Measurements from ENCODE around the gene LRP4. TPM values are rescaled to one million over a fixed set of nuclear protein-coding genes. Genes with fewer than 3 reads are reported as not detected.

Gene LRP4
- polyA plus RNA-seq, 1 experiment = 3.8 TPM

DNA sequence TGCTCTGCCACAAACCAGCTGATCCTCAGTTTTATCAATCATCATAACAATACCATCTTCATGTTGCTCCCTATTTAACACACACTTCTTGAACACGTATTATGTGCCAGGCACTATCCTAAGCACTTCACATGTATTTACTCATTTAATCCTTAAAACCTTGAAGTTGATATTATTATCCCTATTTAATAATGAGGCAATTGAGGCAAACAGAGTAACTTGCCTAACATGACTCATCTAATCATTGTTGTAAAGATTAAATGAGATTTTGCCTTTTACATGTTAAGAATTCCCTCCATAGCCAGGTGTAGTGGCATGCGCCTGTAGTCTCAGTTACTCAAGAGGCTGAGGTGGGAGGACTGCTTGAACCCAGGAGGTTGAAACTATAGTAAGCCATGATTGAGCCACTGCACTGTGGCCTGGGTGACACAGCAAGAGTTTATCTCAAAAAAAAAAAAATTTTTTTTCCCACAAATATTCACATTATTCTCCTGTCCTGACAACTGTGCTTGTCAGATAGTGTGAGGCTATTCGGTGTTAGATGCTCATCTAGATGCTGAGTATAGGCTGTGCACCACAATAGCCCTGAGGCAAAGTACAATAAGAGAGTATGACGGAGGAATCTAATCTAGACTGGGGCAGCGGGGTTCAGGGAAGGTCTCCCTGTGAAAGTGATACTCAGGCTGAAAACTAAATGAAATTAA, 85.7 kb downstream of the LRP4 start:
- Histone ChIP-seq H3K27ac (ENCODE audit: low read depth, low read length) (no peak overlapping the region), H3K4me3 (ENCODE audit: low read depth, low read length) (no peak overlapping the region), H3K9me3 (ENCODE audit: control insufficient read depth, insufficient read depth, low read length) (no peaks in the 10 kb centered on the region), H3K27me3 (ENCODE audit: control insufficient read depth, insufficient read depth, low read length) (no peaks in the 10 kb centered on the region)
- TF ChIP-seq, protein P1, sequence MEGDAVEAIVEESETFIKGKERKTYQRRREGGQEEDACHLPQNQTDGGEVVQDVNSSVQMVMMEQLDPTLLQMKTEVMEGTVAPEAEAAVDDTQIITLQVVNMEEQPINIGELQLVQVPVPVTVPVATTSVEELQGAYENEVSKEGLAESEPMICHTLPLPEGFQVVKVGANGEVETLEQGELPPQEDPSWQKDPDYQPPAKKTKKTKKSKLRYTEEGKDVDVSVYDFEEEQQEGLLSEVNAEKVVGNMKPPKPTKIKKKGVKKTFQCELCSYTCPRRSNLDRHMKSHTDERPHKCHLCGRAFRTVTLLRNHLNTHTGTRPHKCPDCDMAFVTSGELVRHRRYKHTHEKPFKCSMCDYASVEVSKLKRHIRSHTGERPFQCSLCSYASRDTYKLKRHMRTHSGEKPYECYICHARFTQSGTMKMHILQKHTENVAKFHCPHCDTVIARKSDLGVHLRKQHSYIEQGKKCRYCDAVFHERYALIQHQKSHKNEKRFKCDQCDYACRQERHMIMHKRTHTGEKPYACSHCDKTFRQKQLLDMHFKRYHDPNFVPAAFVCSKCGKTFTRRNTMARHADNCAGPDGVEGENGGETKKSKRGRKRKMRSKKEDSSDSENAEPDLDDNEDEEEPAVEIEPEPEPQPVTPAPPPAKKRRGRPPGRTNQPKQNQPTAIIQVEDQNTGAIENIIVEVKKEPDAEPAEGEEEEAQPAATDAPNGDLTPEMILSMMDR (IDR thresholded peaks at IDR 0.05; ENCODE audit: low read depth, low read length) = no peak
- POLR2A ChIA-PET = no interaction called here
- CTCF ChIA-PET = no interaction called here
- no peak for DNase-seq (ENCODE audit: low read depth, low spot score)

GRCh38 chr11:46827995-46828394, 90.4 kb downstream of the LRP4 start:
- POLR2A ChIA-PET = interaction anchor here (0.6 kb wide), 1 partner anchor 778 kb away, joined by 11 read pairs; no protein-coding TSS in a partner anchor
- Histone ChIP-seq H3K27ac (ENCODE audit: low read depth, low read length) (no peak overlapping the region), H3K27me3 (ENCODE audit: control insufficient read depth, insufficient read depth, low read length) (no peaks in the 10 kb centered on the region), H3K9me3 (ENCODE audit: control insufficient read depth, insufficient read depth, low read length) (no peaks in the 10 kb centered on the region), H3K4me3 (ENCODE audit: low read depth, low read length) (no peak overlapping the region)
- TF ChIP-seq, protein P1 (IDR thresholded peaks at IDR 0.05; ENCODE audit: low read depth, low read length) = no peak
- CTCF ChIA-PET = interaction anchor here (0.6 to 1.9 kb wide), 5 partner anchors 11 to 447 kb away, joined by 3 to 6 read pairs (median 5); partner anchors contain the start of gene MDK
- DNase-seq (ENCODE audit: low read depth, low spot score) = no peak

DNA sequence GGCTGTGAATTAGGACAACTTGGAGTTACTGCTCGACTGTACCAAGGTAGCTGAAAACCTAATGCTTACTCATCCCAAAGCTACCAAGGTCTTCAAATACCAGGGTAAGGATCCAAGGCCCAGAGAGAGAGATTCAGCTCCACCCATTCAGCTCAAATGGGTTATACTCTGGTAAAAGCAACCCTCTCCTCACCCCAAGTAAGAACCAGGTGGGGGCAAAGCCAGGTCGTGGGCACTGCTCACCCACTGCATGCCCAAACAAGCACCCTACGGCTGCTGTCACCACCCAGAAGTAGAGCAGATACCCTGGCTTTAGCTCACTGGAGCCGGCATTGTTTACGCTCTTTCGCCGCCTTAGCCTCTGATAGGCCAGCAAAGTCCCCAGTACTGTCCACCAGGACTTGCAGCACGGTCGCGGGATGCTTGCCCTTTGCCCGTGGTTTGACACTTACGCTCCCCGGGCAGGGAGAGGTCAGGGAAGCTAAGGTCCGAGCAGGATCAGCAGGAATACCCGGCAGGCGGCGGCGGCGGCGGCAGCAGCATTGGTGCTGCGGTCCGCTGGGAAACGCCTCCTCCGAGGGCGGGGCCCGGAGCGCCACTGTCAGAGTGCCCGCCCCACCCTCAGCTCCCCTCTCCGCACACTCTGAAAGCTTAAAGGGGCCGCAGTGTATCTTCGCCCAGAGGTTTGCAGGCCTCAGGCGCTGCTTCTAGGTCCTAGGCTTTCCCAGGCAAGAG, 91.9 kb downstream of the LRP4 start:
- H3K27ac ChIP-seq (ENCODE audit: low read depth, low read length) = no peak overlapping the region
- peak; percentile 24 for DNase-seq (ENCODE audit: low read depth, low spot score)
- CTCF ChIA-PET = interaction anchor here (0.5 to 1.9 kb wide), 3 partner anchors 12 to 1027 kb away, joined by 3 to 6 read pairs (median 4); no protein-coding TSS in a partner anchor
- H3K4me3 ChIP-seq (ENCODE audit: low read depth, low read length) = peak overlapping the region; percentile 79
- H3K27me3 ChIP-seq (ENCODE audit: control insufficient read depth, insufficient read depth, low read length) = no peaks in the 10 kb centered on the region
- no peaks in the 10 kb centered on the region for H3K9me3 ChIP-seq (ENCODE audit: control insufficient read depth, insufficient read depth, low read length)
- TF ChIP-seq, protein P1 (IDR thresholded peaks at IDR 0.05; ENCODE audit: low read depth, low read length) = peak; percentile 18; the same call in 1 of the 2 replicates
- POLR2A ChIA-PET = interaction anchor here (0.5 to 1.0 kb wide), 4 partner anchors 19 to 512 kb away, joined by 3 to 5 read pairs (median 3); no protein-coding TSS in a partner anchor

DNA sequence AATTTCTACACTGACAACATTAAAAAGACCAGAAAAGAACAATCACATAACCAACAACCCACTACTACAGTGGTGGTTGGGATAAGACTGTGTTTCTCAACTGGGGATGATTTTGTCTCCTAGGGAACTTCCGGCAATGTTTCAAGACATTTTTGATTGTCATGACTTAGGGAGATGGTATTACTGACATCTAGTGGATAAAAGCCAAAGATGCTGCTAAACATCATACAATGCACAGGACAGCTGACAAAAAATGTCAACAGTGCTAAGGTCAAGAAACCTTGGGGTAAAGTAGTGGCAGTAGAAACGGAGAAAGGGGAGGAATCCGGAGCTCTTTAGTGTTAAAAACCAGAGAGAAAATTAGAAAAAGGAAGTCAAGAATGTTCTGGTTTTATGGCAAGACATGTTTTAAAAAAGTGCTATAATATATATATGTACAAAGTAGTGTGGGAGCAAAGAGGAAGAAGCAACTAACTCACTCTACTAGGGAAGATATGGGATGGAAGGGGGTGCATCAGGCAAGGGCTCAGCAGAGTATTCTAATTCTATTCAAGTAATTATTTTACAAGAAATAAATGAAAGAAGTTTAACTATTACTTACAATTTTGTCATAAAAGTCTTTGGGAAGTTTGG, 109.4 kb downstream of the LRP4 start:
- ChIA-PET CTCF (interaction anchor here (1.0 to 1.3 kb wide), 2 partner anchors 10 to 344 kb away, joined by 4 read pairs; no protein-coding TSS in a partner anchor), POLR2A (no interaction called here)
- DNase-seq (ENCODE audit: low read depth, low spot score) = no peak
- Histone ChIP-seq H3K27me3 (ENCODE audit: control insufficient read depth, insufficient read depth, low read length) (no peaks in the 10 kb centered on the region), H3K27ac (ENCODE audit: low read depth, low read length) (peak overlapping the region; percentile 12), H3K4me3 (ENCODE audit: low read depth, low read length) (no peak overlapping the region), H3K9me3 (ENCODE audit: control insufficient read depth, insufficient read depth, low read length) (no peaks in the 10 kb centered on the region)
- TF ChIP-seq, protein P1 (IDR thresholded peaks at IDR 0.05; ENCODE audit: low read depth, low read length) = peak; percentile 18; the same call in 1 of the 2 replicates

Other genes starting within 250 kb of the LRP4 start
- 42.4 and 73.9 TPM in 2 replicates for gene ARHGAP1, start 217.9 kb downstream of the LRP4 start, polyA plus RNA-seq (2011; rRNA removed)
- gene ZNF408, start 217.5 kb downstream of the LRP4 start, polyA plus RNA-seq (2011; rRNA removed) = 4.9 TPM in 2 replicates
- not detected in 2 replicates for gene F2, start 199.3 kb downstream of the LRP4 start, polyA plus RNA-seq (2011; rRNA removed)
- 93.1 and 114 TPM in 2 replicates for gene CKAP5, start 72.3 kb downstream of the LRP4 start, polyA plus RNA-seq (2011; rRNA removed)
- gene CSTPP1, start 18.2 kb upstream of the LRP4 start, polyA plus RNA-seq (2011; rRNA removed) = 30.2 and 38.7 TPM in 2 replicates